DOHH2 (cell line): ENCODE data around the gene CHERP.

Experiments
- CTCF ChIP-seq: fragments of 200-600 bp; sonication (generic); IDR thresholded peaks from one replicate; pipeline ENCODE4 v1.5.1; 2014; ENCODE audit warnings: antibody characterized with exemption, mild to moderate bottlenecking, low read depth, low read length; ENCODE audit not compliant: poor library complexity, severe bottlenecking
- EZH2phosphoT487 ChIP-seq: fragments of 200-600 bp; sonication (generic); IDR thresholded peaks from 2 replicates; pipeline ENCODE4 v1.6.1; 2017; ENCODE audit warnings: borderline replicate concordance, mild to moderate bottlenecking, antibody characterized with exemption, low read length, moderate library complexity, mixed read lengths

GRCh38 chr19:16584248-16585093, 42.2 kb upstream of the CHERP start:
- TF ChIP-seq EZH2phosphoT487: no peak
- no peak for TF ChIP-seq CTCF
